Activated B cell treated with CpG ODN at 0.5 μM for 24 hours (primary cell): ENCODE measurements around the gene UBXN7. TPM values are rescaled to one million over a fixed set of nuclear protein-coding genes. Genes with fewer than 3 reads are reported as not detected.
A peak's percentile ranks its signal among the peaks of the same experiment; 100 is the strongest.
"Not testable (repeated sequence)": the region's sequence is repeated elsewhere in the genome, so short reads cannot be mapped to it uniquely, and the experiment has no call there.

Experiments
- ATAC-seq: fragments of 200-7000 bp; cut with Tn5 transposase; one replicate; pipeline ENCODE4 v1.10.0; 2021; ENCODE audit warnings: low read depth, mild to moderate bottlenecking, moderate library complexity
- CTCF ChIA-PET: fragments of 350-600 bp; sonication (Branson Sonifier 250); formaldehyde crosslinking; loops from one replicate; lab custom pipeline; 2021; ENCODE audit warnings: antibody characterized with exemption; lab: Charles Lee
- POLR2A ChIA-PET: fragments of 350-600 bp; sonication (Branson Sonifier 250); formaldehyde crosslinking; loops from one replicate; lab custom pipeline; 2021; ENCODE audit warnings: antibody characterized with exemption; lab: Charles Lee
- DNase-seq: peaks from one replicate; pipeline ENCODE4 v3.0.0; 2022
- H3K27ac Mint-ChIP-seq: one replicate; pipeline ENCODE4 v1.8.0; 2020; ENCODE audit warnings: mixed read lengths
- H3K27me3 Mint-ChIP-seq: one replicate; pipeline ENCODE4 v1.8.0; 2021; ENCODE audit warnings: mixed read lengths
- H3K36me3 Mint-ChIP-seq: one replicate; pipeline ENCODE4 v1.8.0; 2021; ENCODE audit warnings: low read depth, mixed read lengths
- H3K4me1 Mint-ChIP-seq: one replicate; pipeline ENCODE4 v1.8.0; 2021; ENCODE audit warnings: mixed read lengths
- H3K4me3 Mint-ChIP-seq: one replicate; pipeline ENCODE4 v1.8.0; 2020; ENCODE audit warnings: mild to moderate bottlenecking, mixed read lengths
- H3K9me3 Mint-ChIP-seq: one replicate; pipeline ENCODE4 v1.8.0; 2020; ENCODE audit warnings: mixed read lengths
- CTCF ChIP-seq: fragments of 200-600 bp; IDR thresholded peaks from one replicate; pipeline ENCODE4 v1.8.0; 2022; ENCODE audit warnings: antibody characterized with exemption, mild to moderate bottlenecking
- intact Hi-C: fragments of 100-400 bp; cut with micrococcal nuclease; formaldehyde crosslinking; loops from one replicate; pipeline ENCODE4 v1.15.1; 2024
- total RNA-seq: library from RNA; stranded (reverse); gene quantifications from 2 replicates; pipeline ENCODE4 v1.2.3, GENCODE V29; 2022

UBXN7 gene
- total RNA-seq = 60.8 and 66.5 TPM in 2 replicates

- no peak for TF ChIP-seq CTCF
- intact Hi-C loops = loop anchor here (1.0 to 5.0 kb wide), 8 partner anchors 9 to 525 kb away; partner anchors contain the start of genes DYNLT2B, FBXO45, NCBP2 and PCYT1A
- Mint-ChIP-seq H3K4me1 (peaks cover 22% of the 10 kb centered on the region), H3K4me3 (peak within 1 kb of the TSS; percentile 96), H3K9me3 (no peaks in the 10 kb centered on the region), H3K36me3 (peaks cover 19% of the 10 kb centered on the region), H3K27ac (peak within 1 kb of the TSS; percentile 80), H3K27me3 (no peaks in the 10 kb centered on the region)
- peak; percentile 92 for DNase-seq
- POLR2A ChIA-PET = interaction anchor here (0.5 to 1.9 kb wide), 11 partner anchors 29 to 1122 kb away, joined by 3 to 10 read pairs (median 4); partner anchors contain the start of genes DYNLT2B, NCBP2 and RNF168
- peak; percentile 81 for ATAC-seq
- CTCF ChIA-PET = interaction anchor here (0.9 kb wide), 1 partner anchor 8 kb away, joined by 3 read pairs; no protein-coding TSS in a partner anchor
Observed at GRCh38 chr3:196432137-196432879, at the start of gene UBXN7. Gene UBXN7, minus strand, starts transcription at chr3:196432427. Its CDS starts 28 bp downstream, at chr3:196432399.

- peaks cover 59% of the 10 kb centered on the region for H3K36me3 Mint-ChIP-seq
- H3K4me3 Mint-ChIP-seq = no peak overlapping the region
- CTCF ChIA-PET = no interaction called here
- ATAC-seq (no peak), DNase-seq (no peak)
- POLR2A ChIA-PET = no interaction called here
- H3K27me3 Mint-ChIP-seq = no peaks in the 10 kb centered on the region
- H3K4me1 Mint-ChIP-seq = no peaks in the 10 kb centered on the region
- no peak for TF ChIP-seq CTCF
- no peak overlapping the region for H3K27ac Mint-ChIP-seq
- intact Hi-C loops = no loop called here
- no peaks in the 10 kb centered on the region for H3K9me3 Mint-ChIP-seq
Observed at GRCh38 chr3:196477678-196478077, 45.5 kb upstream of the UBXN7 start.

- Mint-ChIP-seq H3K36me3 (peaks cover 65% of the 10 kb centered on the region), H3K4me3 (no peak overlapping the region), H3K9me3 (no peaks in the 10 kb centered on the region), H3K4me1 (no peaks in the 10 kb centered on the region), H3K27me3 (no peaks in the 10 kb centered on the region), H3K27ac (no peak overlapping the region)
- intact Hi-C loops = no loop called here
- TF ChIP-seq CTCF = no peak
- DNase-seq = no peak
- no peak for ATAC-seq
- ChIA-PET CTCF (no interaction called here), POLR2A (no interaction called here)
Observed at GRCh38 chr3:196472286-196472685, 40.1 kb upstream of the UBXN7 start.

- peaks cover 59% of the 10 kb centered on the region for H3K36me3 Mint-ChIP-seq
- DNase-seq = no peak
- intact Hi-C loops = no loop called here
- H3K27ac Mint-ChIP-seq = no peak overlapping the region
- ATAC-seq = no peak
- no peaks in the 10 kb centered on the region for H3K27me3 Mint-ChIP-seq
- no peaks in the 10 kb centered on the region for H3K4me1 Mint-ChIP-seq
- no peaks in the 10 kb centered on the region for H3K9me3 Mint-ChIP-seq
- no peak overlapping the region for H3K4me3 Mint-ChIP-seq
- no peak for TF ChIP-seq CTCF
- POLR2A ChIA-PET = no interaction called here
- CTCF ChIA-PET = interaction anchor here (0.8 kb wide), 1 partner anchor 218 kb away, joined by 3 read pairs; no protein-coding TSS in a partner anchor
Observed at GRCh38 chr3:196471551-196471950, 39.3 kb upstream of the UBXN7 start.

GRCh38 chr3:196470182-196470581, 38.0 kb upstream of the UBXN7 start:
- peaks cover 56% of the 10 kb centered on the region for H3K36me3 Mint-ChIP-seq
- H3K27me3 Mint-ChIP-seq, DNase-seq, CTCF ChIA-PET, H3K4me3 Mint-ChIP-seq, ATAC-seq, H3K9me3 Mint-ChIP-seq, POLR2A ChIA-PET, H3K27ac Mint-ChIP-seq, intact Hi-C loops, H3K4me1 Mint-ChIP-seq: not testable (repeated sequence)
